Amniotic stem cell (primary cell): ENCODE results near the gene LGR4.

Experiments used
- DNase-seq: peaks from one replicate; lab custom pipeline; 2025; lab: John Stamatoyannopoulos, UW

LGR4 gene

GRCh38 chr11:27425814-27426213, 46.8 kb downstream of the LGR4 start:
- DNase-seq, result no peak

GRCh38 chr11:27423125-27423524, 49.5 kb downstream of the LGR4 start:
- no peak for DNase-seq

GRCh38 chr11:27421819-27422494, 50.6 kb downstream of the LGR4 start:
- DNase-seq, result no peak

- no peak for DNase-seq
Measured at GRCh38 chr11:27420722-27421572, 51.6 kb downstream of the LGR4 start.

- no peak for DNase-seq
Measured at GRCh38 chr11:27420217-27420616, 52.4 kb downstream of the LGR4 start.

- DNase-seq, result no peak
Measured at GRCh38 chr11:27418356-27418755, 54.2 kb downstream of the LGR4 start.

GRCh38 chr11:27416568-27417176, 55.9 kb downstream of the LGR4 start:
- DNase-seq, result no peak

- DNase-seq, result no peak
Measured at GRCh38 chr11:27414644-27415043, 57.9 kb downstream of the LGR4 start.

GRCh38 chr11:27413218-27413617, 59.4 kb downstream of the LGR4 start:
- DNase-seq, result no peak

- DNase-seq, result no peak
Measured at GRCh38 chr11:27412192-27412691, 60.3 kb downstream of the LGR4 start.

- no peak for DNase-seq
Measured at GRCh38 chr11:27411328-27411727, 61.3 kb downstream of the LGR4 start.

GRCh38 chr11:27410272-27410671, 62.3 kb downstream of the LGR4 start:
- no peak for DNase-seq

- DNase-seq, result no peak
Measured at GRCh38 chr11:27409742-27410141, 62.8 kb downstream of the LGR4 start.

GRCh38 chr11:27409049-27409448, 63.5 kb downstream of the LGR4 start:
- no peak for DNase-seq

- DNase-seq, result no peak
Measured at GRCh38 chr11:27408246-27408800, 64.3 kb downstream of the LGR4 start.

- DNase-seq, result no peak
Measured at GRCh38 chr11:27406498-27407354, 65.9 kb downstream of the LGR4 start.

- DNase-seq, result no peak
Measured at GRCh38 chr11:27405134-27405533, 67.5 kb downstream of the LGR4 start.

- no peak for DNase-seq
Measured at GRCh38 chr11:27404427-27404826, 68.2 kb downstream of the LGR4 start.

- DNase-seq, result no peak
Measured at GRCh38 chr11:27403195-27403594, 69.4 kb downstream of the LGR4 start.

GRCh38 chr11:27402450-27402849, 70.1 kb downstream of the LGR4 start:
- DNase-seq, result no peak

- no peak for DNase-seq
Measured at GRCh38 chr11:27401833-27402316, 70.7 kb downstream of the LGR4 start.
